Activated naive CD4-positive, alpha-beta T cell treated with anti-CD3 and anti-CD28 coated beads, Interleukin-2, amount 10 ng/mL, durations not matched to agents 7 days and 5 days (primary cell): ENCODE measurements around the gene PKP3.

Source experiments
- CTCF ChIA-PET: fragments of 350-600 bp; sonication (Branson Sonifier 250); formaldehyde crosslinking; loops from one replicate; lab custom pipeline; 2021; ENCODE audit warnings: antibody characterized with exemption; lab: Charles Lee
- DNase-seq: peaks from one replicate; pipeline ENCODE4 v3.0.0-alpha.2; 2020
- H3K27ac Mint-ChIP-seq: one replicate; pipeline ENCODE4 v1.8.0; 2021; ENCODE audit warnings: mild to moderate bottlenecking, moderate library complexity, mixed read lengths
- H3K27me3 Mint-ChIP-seq: one replicate; pipeline ENCODE4 v1.8.0; 2021; ENCODE audit warnings: mild to moderate bottlenecking, mixed read lengths
- H3K36me3 Mint-ChIP-seq: one replicate; pipeline ENCODE4 v1.8.0; 2021; ENCODE audit warnings: mixed read lengths
- H3K4me1 Mint-ChIP-seq: one replicate; pipeline ENCODE4 v1.8.0; 2021; ENCODE audit warnings: mixed read lengths
- H3K4me3 Mint-ChIP-seq: one replicate; pipeline ENCODE4 v1.8.0; 2021; ENCODE audit warnings: mild to moderate bottlenecking, moderate library complexity, mixed read lengths
- H3K9me3 Mint-ChIP-seq: one replicate; pipeline ENCODE4 v1.8.0; 2021; ENCODE audit warnings: mixed read lengths

PKP3 gene

GRCh38 chr11:438101-438844 is 44.3 kb downstream of the PKP3 start:
- Mint-ChIP-seq H3K9me3 (no peaks in the 10 kb centered on the region), H3K4me3 (no peak overlapping the region), H3K36me3 (peaks cover 5% of the 10 kb centered on the region), H3K4me1 (peaks cover 42% of the 10 kb centered on the region), H3K27me3 (peaks cover 8% of the 10 kb centered on the region), H3K27ac (no peak overlapping the region)
- CTCF ChIA-PET: no interaction called here
- no peak for DNase-seq

DNA sequence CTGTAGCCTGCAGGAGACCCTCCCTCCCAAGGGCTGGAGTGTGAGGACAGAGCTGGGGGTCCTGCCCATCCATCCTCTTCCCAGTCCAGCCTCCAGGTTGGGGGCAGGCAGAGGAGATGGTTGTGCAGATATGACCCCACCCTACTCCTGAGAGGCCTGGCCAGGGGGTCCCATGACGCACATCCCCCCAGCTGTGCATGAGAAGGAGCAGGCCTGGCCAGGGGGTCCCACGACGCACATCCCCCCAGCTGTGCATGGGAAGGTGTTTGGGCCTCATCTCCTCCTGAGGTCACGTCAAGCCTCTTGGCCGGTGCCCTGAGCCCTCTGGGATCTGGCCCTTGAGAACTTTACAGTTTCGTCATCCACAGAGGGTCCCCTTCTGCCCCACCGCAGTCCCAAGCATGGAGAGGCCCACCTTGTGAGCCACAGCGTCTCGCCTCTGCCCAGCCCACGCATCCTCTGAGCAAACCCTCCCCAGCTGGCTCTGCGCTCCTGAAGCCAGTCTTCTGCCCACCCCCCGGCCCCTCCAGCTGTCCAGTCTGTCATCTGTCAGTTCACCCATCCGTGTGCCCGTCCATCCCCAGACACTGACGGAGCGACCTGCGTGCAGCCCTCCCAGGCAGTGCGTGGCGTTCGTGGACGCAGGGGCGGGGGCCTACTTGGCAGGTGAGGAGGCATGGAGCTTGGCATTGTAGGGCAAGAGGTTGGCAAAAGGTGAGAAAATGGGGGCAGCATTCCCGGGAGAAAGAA is 45.5 kb downstream of the PKP3 start:
- Mint-ChIP-seq H3K27ac (no peak overlapping the region), H3K36me3 (peaks cover 5% of the 10 kb centered on the region), H3K9me3 (no peaks in the 10 kb centered on the region), H3K4me1 (peaks cover 45% of the 10 kb centered on the region), H3K27me3 (peaks cover 20% of the 10 kb centered on the region), H3K4me3 (peak overlapping the region; percentile 53)
- CTCF ChIA-PET: interaction anchor here (1.6 to 1.7 kb wide), 2 partner anchors 9 to 11 kb away, joined by 6 to 11 read pairs; partner anchors contain the start of gene PTDSS2
- DNase-seq: no peak

- peak overlapping the region; percentile 42 for H3K27ac Mint-ChIP-seq
- H3K27me3 Mint-ChIP-seq: peaks cover 24% of the 10 kb centered on the region
- peaks cover 45% of the 10 kb centered on the region for H3K4me1 Mint-ChIP-seq
- peak overlapping the region; percentile 74 for H3K4me3 Mint-ChIP-seq
- H3K9me3 Mint-ChIP-seq: no peaks in the 10 kb centered on the region
- CTCF ChIA-PET: interaction anchor here (1.1 to 1.7 kb wide), 3 partner anchors 8 to 78 kb away, joined by 6 to 11 read pairs (median 7); partner anchors contain the start of gene PTDSS2
- peaks cover 5% of the 10 kb centered on the region for H3K36me3 Mint-ChIP-seq
- DNase-seq: no peak
Observed at GRCh38 chr11:440065-441042, 46.3 kb downstream of the PKP3 start.

- peaks cover 45% of the 10 kb centered on the region for H3K4me1 Mint-ChIP-seq
- DNase-seq: no peak
- no peaks in the 10 kb centered on the region for H3K9me3 Mint-ChIP-seq
- H3K27ac Mint-ChIP-seq: no peak overlapping the region
- peaks cover 5% of the 10 kb centered on the region for H3K36me3 Mint-ChIP-seq
- peaks cover 30% of the 10 kb centered on the region for H3K27me3 Mint-ChIP-seq
- CTCF ChIA-PET: interaction anchor here (1.1 to 1.6 kb wide), 2 partner anchors 9 to 77 kb away, joined by 6 to 7 read pairs; partner anchors contain the start of gene PTDSS2
- H3K4me3 Mint-ChIP-seq: peak overlapping the region; percentile 74
Observed at GRCh38 chr11:441043-441417, 47.0 kb downstream of the PKP3 start.

DNA sequence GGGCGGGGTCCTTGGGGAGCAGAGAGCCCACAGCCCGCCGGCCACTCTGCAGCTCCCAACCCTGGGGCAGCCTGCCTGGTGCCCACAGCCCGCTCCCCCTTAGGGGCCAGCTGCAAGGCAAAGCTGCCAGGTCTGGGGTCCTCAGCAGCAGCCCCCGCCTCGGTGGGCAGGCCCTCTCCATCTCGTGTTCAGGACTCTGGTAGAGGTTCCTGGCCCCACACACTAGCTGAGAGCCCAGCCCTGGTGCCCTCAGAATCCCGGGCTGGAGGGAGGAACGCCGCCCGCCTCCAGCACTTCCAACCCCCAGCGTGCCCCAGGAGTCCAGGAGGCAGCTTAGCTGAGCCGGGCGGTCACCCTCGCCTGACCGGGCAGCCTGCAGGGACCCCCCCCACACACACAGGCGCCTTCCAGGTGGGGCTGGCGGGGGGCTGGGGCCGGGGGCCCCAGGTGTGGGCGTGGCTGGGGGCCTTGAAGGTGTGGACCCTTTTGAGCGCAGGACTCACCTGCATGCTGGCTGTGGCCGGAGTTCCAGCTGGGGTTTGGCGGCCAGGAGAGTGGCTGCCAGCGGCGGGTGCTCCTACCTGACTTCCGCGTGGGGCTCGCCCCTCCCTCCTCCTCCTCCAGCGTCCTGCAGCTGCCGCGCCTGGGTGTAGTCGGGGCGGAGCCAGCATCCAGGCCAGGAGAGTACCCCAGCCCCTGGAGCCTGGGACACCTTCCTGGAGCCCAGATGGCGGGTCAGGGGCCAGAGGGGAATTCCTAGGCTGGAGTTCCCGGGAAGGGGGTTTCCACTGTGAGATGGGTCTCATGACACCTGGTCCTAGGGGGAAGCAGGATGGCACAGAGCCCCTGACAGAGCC is 47.6 kb downstream of the PKP3 start, which contains the start of gene ANO9:
ANO9 (minus strand) TSS at position 594 of the 857 bp plus-strand sequence; CDS start at position 509, 85 bp downstream.
- Mint-ChIP-seq H3K27me3 (peaks cover 33% of the 10 kb centered on the region), H3K27ac (peak within 1 kb of the TSS; percentile 64), H3K36me3 (peaks cover 3% of the 10 kb centered on the region), H3K4me3 (peak within 1 kb of the TSS; percentile 74), H3K9me3 (no peaks in the 10 kb centered on the region), H3K4me1 (peaks cover 41% of the 10 kb centered on the region)
- CTCF ChIA-PET: interaction anchor here (1.0 kb wide), 1 partner anchor 25 kb away, joined by 5 read pairs; no protein-coding TSS in a partner anchor
- DNase-seq: peak; percentile 85

DNA sequence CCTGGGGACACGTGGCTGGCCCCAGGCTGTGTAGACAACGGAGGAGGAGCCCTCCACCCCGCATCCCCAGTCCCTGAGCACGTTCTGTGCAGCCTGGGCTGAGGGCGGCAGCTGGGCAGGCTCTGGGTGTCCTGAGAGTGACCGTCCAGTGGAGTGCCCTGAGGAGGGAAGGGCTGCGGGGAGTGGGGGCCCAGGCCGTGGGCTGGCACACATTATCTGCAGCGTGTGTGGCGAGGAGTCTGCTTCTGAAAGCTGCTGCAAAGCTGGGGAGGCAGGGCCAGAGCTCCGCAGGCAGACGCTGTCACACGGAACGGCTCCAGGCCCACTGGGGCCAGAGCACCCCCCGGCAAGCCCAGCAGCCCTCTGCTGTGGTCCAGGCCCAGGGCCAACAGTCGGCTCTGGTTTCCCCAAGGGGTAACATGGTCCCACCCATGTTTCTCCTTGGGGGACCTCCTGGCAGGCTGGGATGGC is 48.6 kb downstream of the PKP3 start:
- no peaks in the 10 kb centered on the region for H3K36me3 Mint-ChIP-seq
- peaks cover 37% of the 10 kb centered on the region for H3K27me3 Mint-ChIP-seq
- no peak overlapping the region for H3K4me3 Mint-ChIP-seq
- H3K4me1 Mint-ChIP-seq: peaks cover 33% of the 10 kb centered on the region
- no peaks in the 10 kb centered on the region for H3K9me3 Mint-ChIP-seq
- H3K27ac Mint-ChIP-seq: no peak overlapping the region
- CTCF ChIA-PET: interaction anchor here (1.1 kb wide), 1 partner anchor 76 kb away, joined by 3 read pairs; no protein-coding TSS in a partner anchor
- no peak for DNase-seq

DNA sequence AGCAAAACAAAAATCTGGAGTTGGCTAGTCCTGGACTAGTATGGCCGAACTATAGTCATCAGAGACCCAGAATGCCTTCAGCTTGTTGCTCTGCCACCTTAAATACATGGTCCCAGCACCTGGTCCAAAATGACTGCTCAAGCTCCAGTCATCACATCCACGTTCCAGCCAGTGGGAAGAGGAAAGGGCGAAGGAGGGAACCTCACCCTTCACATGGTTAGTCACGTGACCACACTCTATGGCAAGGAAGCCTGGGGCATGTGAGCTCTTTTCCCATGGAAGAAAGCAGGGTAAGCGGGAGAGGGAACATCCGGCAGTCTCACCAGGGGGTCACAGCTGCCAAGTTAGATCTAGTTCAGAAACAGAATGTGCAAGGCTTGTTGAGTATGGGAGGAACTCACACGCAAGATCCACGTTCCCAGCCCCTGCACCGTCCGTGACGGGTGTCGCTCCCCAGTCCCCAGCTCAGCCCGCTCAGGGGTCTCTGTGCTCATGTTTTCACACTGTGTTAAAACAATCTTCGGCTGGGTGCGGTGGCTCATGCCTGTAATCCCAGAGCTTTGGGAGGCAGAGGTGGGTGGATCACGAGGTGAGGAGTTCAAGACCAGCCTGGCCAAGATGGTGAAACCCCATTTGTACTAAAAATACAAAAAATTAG is 49.7 kb downstream of the PKP3 start:
- CTCF ChIA-PET: interaction anchor here (1.1 kb wide), 1 partner anchor 75 kb away, joined by 3 read pairs; no protein-coding TSS in a partner anchor
- DNase-seq: no peak
- Mint-ChIP-seq H3K27ac (no peak overlapping the region), H3K36me3 (no peaks in the 10 kb centered on the region), H3K4me1 (peaks cover 33% of the 10 kb centered on the region), H3K27me3 (peaks cover 37% of the 10 kb centered on the region), H3K9me3 (no peaks in the 10 kb centered on the region), H3K4me3 (no peak overlapping the region)

DNA sequence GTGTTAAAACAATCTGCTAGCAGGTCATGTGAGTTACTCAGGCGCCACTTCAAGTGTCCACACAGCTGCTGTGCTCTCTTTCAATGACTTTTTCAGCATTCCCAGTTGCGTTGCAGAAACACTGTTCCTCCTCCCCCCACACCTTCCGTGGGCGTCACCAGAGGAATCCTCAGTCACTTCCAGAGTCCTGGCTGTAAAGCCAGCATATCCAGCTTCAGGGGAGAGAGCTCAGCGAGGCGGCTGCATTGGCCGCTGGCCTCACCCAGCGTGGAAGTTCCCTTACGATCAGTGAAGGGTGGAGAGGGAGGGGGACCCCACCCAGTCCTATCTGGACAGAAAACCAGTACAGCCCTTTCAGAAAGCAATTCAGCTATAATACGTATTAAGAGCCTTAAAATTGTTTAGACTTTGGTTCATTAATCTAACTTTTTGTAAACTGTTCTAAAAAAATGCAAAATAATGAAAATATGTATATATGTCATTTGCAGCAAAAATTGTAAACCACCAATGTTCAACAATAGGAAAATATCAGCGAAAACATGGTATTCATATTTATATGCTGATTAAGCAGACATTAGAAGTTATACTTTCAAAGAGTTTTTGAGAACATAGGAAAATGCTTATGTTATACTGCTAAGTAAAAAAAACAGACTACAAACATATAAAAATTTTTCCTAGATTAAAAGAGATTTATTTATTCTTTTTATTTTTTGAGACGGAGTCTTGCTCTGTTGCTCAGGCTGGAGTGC is 50.6 kb downstream of the PKP3 start:
- no peaks in the 10 kb centered on the region for H3K36me3 Mint-ChIP-seq
- H3K4me1 Mint-ChIP-seq: peaks cover 34% of the 10 kb centered on the region
- peaks cover 37% of the 10 kb centered on the region for H3K27me3 Mint-ChIP-seq
- no peaks in the 10 kb centered on the region for H3K9me3 Mint-ChIP-seq
- no peak overlapping the region for H3K27ac Mint-ChIP-seq
- CTCF ChIA-PET: no interaction called here
- DNase-seq: no peak
- H3K4me3 Mint-ChIP-seq: no peak overlapping the region

GRCh38 chr11:445765-446588 is 52.0 kb downstream of the PKP3 start:
- H3K9me3 Mint-ChIP-seq: no peaks in the 10 kb centered on the region
- CTCF ChIA-PET: no interaction called here
- H3K4me1 Mint-ChIP-seq: peaks cover 26% of the 10 kb centered on the region
- H3K36me3 Mint-ChIP-seq: peaks cover 2% of the 10 kb centered on the region
- peak overlapping the region; percentile 45 for H3K27ac Mint-ChIP-seq
- H3K4me3 Mint-ChIP-seq: no peak overlapping the region
- DNase-seq: no peak
- H3K27me3 Mint-ChIP-seq: peaks cover 40% of the 10 kb centered on the region

GRCh38 chr11:446891-447290 is 52.9 kb downstream of the PKP3 start:
- Mint-ChIP-seq H3K27me3 (peaks cover 39% of the 10 kb centered on the region), H3K27ac (no peak overlapping the region), H3K4me3 (no peak overlapping the region), H3K36me3 (peaks cover 2% of the 10 kb centered on the region), H3K4me1 (peaks cover 30% of the 10 kb centered on the region), H3K9me3 (no peaks in the 10 kb centered on the region)
- CTCF ChIA-PET: no interaction called here
- DNase-seq: no peak
